ENCODE results near the gene DHRSX. TPM values are rescaled to one million over a fixed set of nuclear protein-coding genes. Genes with fewer than 3 reads are reported as not detected.
"Not testable (repeated sequence)": the region's sequence is repeated elsewhere in the genome, so short reads cannot be mapped to it uniquely, and the experiment has no call there.

Gene DHRSX
- total RNA-seq, 1 donor from 2014 or later: 30.4 TPM

GRCh38 chrX:2462074-2462473 is 38.7 kb downstream of the DHRSX start:
- Mint-ChIP-seq H3K4me1 (ENCODE audit: low read depth, unreplicated experiment) (peaks cover 9% of the 10 kb centered on the region), H3K4me3 (ENCODE audit: unreplicated experiment) (no peak overlapping the region), H3K27ac (ENCODE audit: unreplicated experiment) (no peak overlapping the region), H3K9me3 (ENCODE audit: unreplicated experiment) (peaks cover 2% of the 10 kb centered on the region), H3K27me3 (ENCODE audit: low read depth, unreplicated experiment) (no peaks in the 10 kb centered on the region), H3K36me3 (ENCODE audit: low read depth, unreplicated experiment) (peaks cover 3% of the 10 kb centered on the region)
- Histone ChIP-seq H3K4me1 (ENCODE audit: insufficient read depth, low read length) (peaks cover 4% of the 10 kb centered on the region), H2AFZ (ENCODE audit: low read depth, low read length) (no peak overlapping the region), H3K4me3 (ENCODE audit: insufficient read depth, low read depth, low read length) (no peak overlapping the region), H3K27ac (ENCODE audit: low read depth, low read length) (no peak overlapping the region), H3K36me3 (ENCODE audit: insufficient read depth, low read length) (no peaks in the 10 kb centered on the region), H3K4me2 (ENCODE audit: low read length) (no peak overlapping the region), H3K9ac (ENCODE audit: low read length) (no peak overlapping the region), H3K79me2 (ENCODE audit: insufficient read depth, low read length) (peaks cover 44% of the 10 kb centered on the region), H3K27me3 (ENCODE audit: insufficient read depth, low read length) (no peaks in the 10 kb centered on the region), H4K20me1 (ENCODE audit: insufficient read depth, low read length) (peaks cover 51% of the 10 kb centered on the region), H3K9me3 (ENCODE audit: insufficient read depth, low read depth, low read length) (no peaks in the 10 kb centered on the region)
- DNase-seq (ENCODE audit: low read depth): no peak
- TF ChIP-seq EZH2 (IDR thresholded peaks at IDR 0.05; ENCODE audit: insufficient read depth, low read length): no peak
- no peak for TF ChIP-seq CTCF (IDR thresholded peaks at IDR 0.05; ENCODE audit: insufficient read depth, low read depth, low read length)
- no peak for FAIRE-seq

GRCh38 chrX:2461711-2462016 is 39.1 kb downstream of the DHRSX start:
- DNase-seq (ENCODE audit: low read depth): no peak
- peaks cover 4% of the 10 kb centered on the region for H3K4me1 ChIP-seq (ENCODE audit: insufficient read depth, low read length)
- no peak for FAIRE-seq
- TF ChIP-seq CTCF (IDR thresholded peaks at IDR 0.05; ENCODE audit: insufficient read depth, low read depth, low read length): no peak
- TF ChIP-seq EZH2 (IDR thresholded peaks at IDR 0.05; ENCODE audit: insufficient read depth, low read length): no peak
- H3K4me3 Mint-ChIP-seq (ENCODE audit: unreplicated experiment): no peak overlapping the region
- peaks cover 9% of the 10 kb centered on the region for H3K4me1 Mint-ChIP-seq (ENCODE audit: low read depth, unreplicated experiment)
- H3K27ac Mint-ChIP-seq (ENCODE audit: unreplicated experiment): no peak overlapping the region
- H3K36me3 Mint-ChIP-seq (ENCODE audit: low read depth, unreplicated experiment): peaks cover 3% of the 10 kb centered on the region
- no peaks in the 10 kb centered on the region for H3K27me3 Mint-ChIP-seq (ENCODE audit: low read depth, unreplicated experiment)
- H3K9me3 Mint-ChIP-seq (ENCODE audit: unreplicated experiment): peaks cover 2% of the 10 kb centered on the region
- no peak overlapping the region for H3K27ac ChIP-seq (ENCODE audit: low read depth, low read length)
- no peaks in the 10 kb centered on the region for H3K27me3 ChIP-seq (ENCODE audit: insufficient read depth, low read length)
- no peak overlapping the region for H3K4me2 ChIP-seq (ENCODE audit: low read length)
- no peaks in the 10 kb centered on the region for H3K9me3 ChIP-seq (ENCODE audit: insufficient read depth, low read depth, low read length)
- no peaks in the 10 kb centered on the region for H3K36me3 ChIP-seq (ENCODE audit: insufficient read depth, low read length)
- H4K20me1 ChIP-seq (ENCODE audit: insufficient read depth, low read length): peaks cover 51% of the 10 kb centered on the region
- no peak overlapping the region for H2AFZ ChIP-seq (ENCODE audit: low read depth, low read length)
- no peak overlapping the region for H3K4me3 ChIP-seq (ENCODE audit: insufficient read depth, low read depth, low read length)
- H3K79me2 ChIP-seq (ENCODE audit: insufficient read depth, low read length): peaks cover 46% of the 10 kb centered on the region
- no peak overlapping the region for H3K9ac ChIP-seq (ENCODE audit: low read length)

- not testable (repeated sequence) for H3K27me3 Mint-ChIP-seq (ENCODE audit: low read depth, unreplicated experiment); H2AFZ ChIP-seq (ENCODE audit: low read depth, low read length)
These were observed 39.7 kb downstream of the DHRSX start for GRCh38 chrX:2460821-2461710.

GRCh38 chrX:2460048-2460447 is 40.7 kb downstream of the DHRSX start:
- not testable (repeated sequence) for H3K9me3 Mint-ChIP-seq (ENCODE audit: unreplicated experiment); H2AFZ ChIP-seq (ENCODE audit: low read depth, low read length); H3K4me3 ChIP-seq (ENCODE audit: insufficient read depth, low read depth, low read length); H3K27ac ChIP-seq (ENCODE audit: low read depth, low read length); FAIRE-seq; H3K36me3 ChIP-seq (ENCODE audit: insufficient read depth, low read length); H3K4me2 ChIP-seq (ENCODE audit: low read length); H3K27me3 Mint-ChIP-seq (ENCODE audit: low read depth, unreplicated experiment); DNase-seq (ENCODE audit: low read depth); H3K9me3 ChIP-seq (ENCODE audit: insufficient read depth, low read depth, low read length); H3K9ac ChIP-seq (ENCODE audit: low read length); H3K27ac Mint-ChIP-seq (ENCODE audit: unreplicated experiment); H3K27me3 ChIP-seq (ENCODE audit: insufficient read depth, low read length); H3K4me3 Mint-ChIP-seq (ENCODE audit: unreplicated experiment); H3K4me1 Mint-ChIP-seq (ENCODE audit: low read depth, unreplicated experiment); H3K4me1 ChIP-seq (ENCODE audit: insufficient read depth, low read length); H3K36me3 Mint-ChIP-seq (ENCODE audit: low read depth, unreplicated experiment)
- peaks cover 47% of the 10 kb centered on the region for H3K79me2 ChIP-seq (ENCODE audit: insufficient read depth, low read length)
- H4K20me1 ChIP-seq (ENCODE audit: insufficient read depth, low read length): peaks cover 45% of the 10 kb centered on the region

More at GRCh38 chrX:2460821-2461710, 39.7 kb downstream of the DHRSX start:
- not testable (repeated sequence) for H3K4me3 ChIP-seq (ENCODE audit: insufficient read depth, low read depth, low read length); H3K9ac ChIP-seq (ENCODE audit: low read length); DNase-seq (ENCODE audit: low read depth); H3K36me3 Mint-ChIP-seq (ENCODE audit: low read depth, unreplicated experiment); H3K4me1 ChIP-seq (ENCODE audit: insufficient read depth, low read length); H3K4me2 ChIP-seq (ENCODE audit: low read length); H3K27me3 ChIP-seq (ENCODE audit: insufficient read depth, low read length); FAIRE-seq; H3K4me1 Mint-ChIP-seq (ENCODE audit: low read depth, unreplicated experiment); H3K9me3 ChIP-seq (ENCODE audit: insufficient read depth, low read depth, low read length); H3K36me3 ChIP-seq (ENCODE audit: insufficient read depth, low read length); H3K9me3 Mint-ChIP-seq (ENCODE audit: unreplicated experiment); H3K4me3 Mint-ChIP-seq (ENCODE audit: unreplicated experiment); H3K27ac ChIP-seq (ENCODE audit: low read depth, low read length); H3K27ac Mint-ChIP-seq (ENCODE audit: unreplicated experiment)
- peaks cover 46% of the 10 kb centered on the region for H3K79me2 ChIP-seq (ENCODE audit: insufficient read depth, low read length)
- peaks cover 46% of the 10 kb centered on the region for H4K20me1 ChIP-seq (ENCODE audit: insufficient read depth, low read length)
